Inferior parietal cortex (tissue), 1 donor: ENCODE results near the gene MYL11.
A peak's percentile ranks its signal among the peaks of the same experiment; 100 is the strongest.

Experiments used
- DNase-seq: peaks from one replicate; pipeline ENCODE4 v3.0.0-alpha.2; 2016; ENCODE audit errors: extremely low spot score

Gene MYL11

DNA sequence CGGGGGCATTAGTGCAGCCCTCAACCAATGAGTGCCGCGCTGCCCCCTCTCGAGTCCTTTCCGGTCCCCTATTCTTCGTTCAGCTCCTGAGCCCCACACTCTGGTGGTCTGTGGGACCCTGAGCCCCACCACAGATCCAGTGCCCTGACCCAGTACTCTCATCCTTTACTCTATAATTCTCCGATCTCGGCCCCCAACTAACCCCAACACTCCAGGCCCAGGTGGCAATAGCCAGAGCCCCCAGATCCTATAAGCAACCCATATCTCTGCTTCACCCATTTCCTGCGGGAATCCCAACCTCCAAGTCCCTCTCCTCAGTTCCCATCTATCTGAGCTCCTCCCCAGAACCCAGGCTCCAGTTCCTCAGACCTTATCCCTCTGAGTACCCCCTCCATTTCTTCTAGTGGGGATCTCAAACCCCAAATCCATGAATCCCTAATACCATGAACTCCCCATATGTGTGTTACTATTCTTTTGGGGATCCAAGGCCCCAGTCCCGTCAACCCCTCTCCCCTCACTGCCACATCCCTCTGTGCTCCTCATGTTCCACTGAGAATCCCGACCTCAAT is 3.3 kb upstream of the MYL11 start:
- DNase-seq, result no peak

DNA sequence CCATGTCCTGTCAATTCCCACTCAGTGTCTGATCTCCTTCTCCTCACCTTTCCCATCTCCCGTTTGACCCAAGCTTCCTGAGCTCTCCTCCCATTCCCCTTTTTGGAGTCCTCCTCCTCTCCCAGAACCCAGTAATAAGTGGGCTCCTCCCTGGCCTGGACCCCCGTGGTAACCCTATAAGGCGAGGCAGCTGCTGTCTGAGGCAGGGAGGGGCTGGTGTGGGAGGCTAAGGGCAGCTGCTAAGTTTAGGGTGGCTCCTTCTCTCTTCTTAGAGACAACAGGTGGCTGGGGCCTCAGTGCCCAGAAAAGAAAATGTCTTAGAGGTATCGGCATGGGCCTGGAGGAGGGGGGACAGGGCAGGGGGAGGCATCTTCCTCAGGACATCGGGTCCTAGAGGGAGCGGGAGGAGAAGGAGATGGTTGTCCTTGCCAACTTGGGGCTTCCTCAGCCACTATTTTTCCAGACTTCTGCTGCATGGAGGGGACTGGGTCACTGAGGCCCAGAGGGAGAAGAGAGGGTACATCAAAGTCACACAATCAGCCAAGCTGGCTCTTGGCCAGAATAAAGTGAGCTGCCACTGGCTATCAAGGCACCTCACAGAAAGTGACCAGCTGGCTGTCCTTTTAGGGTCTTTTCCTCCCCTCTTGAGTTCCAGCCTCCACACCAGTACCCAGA is 2.4 kb upstream of the MYL11 start:
- no peak for DNase-seq

DNA sequence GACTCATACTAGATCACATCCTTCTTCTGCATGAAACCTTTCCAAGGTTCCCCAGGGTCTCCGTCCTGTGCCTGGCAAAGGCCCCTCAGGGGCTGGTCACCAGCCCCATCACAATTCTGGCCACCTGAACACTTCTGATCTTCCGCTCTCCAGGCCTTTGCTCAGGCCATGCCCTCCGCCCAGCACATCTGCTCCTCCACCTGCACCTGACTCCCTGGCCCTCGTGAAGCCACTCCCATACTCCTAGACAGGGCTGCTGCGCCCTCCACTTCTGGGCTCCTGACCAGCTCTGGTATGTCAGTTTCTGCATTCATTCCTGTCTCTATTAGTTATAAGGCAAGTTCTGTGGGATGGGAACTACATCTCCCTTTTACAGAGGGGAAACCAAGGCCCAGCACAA is 1.9 kb upstream of the MYL11 start:
- DNase-seq, result no peak

DNA sequence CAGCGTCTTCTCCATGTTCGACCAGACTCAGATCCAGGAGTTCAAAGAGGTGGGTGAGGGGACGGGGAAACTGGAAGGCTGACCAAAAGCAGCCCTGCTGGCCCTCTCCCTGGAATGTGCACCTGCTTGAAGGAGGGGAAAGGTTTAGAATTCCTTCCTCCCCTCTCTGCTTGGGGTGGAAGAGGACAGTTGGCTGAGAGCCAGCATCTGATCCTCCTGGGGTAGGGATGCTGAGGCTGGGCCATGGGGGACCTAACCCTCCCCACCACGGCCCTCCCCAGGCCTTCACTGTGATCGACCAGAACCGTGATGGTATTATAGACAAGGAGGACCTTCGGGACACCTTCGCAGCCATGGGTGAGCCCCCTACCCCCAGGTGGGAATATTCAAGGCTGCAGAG is 1.3 kb downstream of the MYL11 start:
- DNase-seq, result no peak

DNA sequence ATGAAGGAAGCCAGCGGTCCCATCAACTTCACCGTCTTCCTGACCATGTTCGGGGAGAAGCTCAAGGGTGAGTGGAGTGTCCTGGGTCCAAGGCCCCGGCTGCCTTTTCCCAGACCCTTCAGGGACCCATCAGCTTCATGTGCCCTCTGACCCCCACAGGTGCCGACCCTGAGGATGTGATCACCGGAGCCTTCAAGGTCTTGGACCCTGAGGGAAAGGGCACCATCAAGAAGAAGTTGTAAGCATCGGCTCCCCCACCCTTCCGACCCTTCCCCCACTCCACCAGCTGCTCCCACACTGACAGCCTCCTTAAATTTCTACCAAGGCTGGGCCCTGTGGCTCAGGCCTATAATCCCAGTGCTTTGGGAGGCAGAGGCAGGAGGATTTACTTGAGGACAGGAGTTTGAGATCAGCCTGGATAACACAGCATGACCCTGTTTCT is 1.9 kb downstream of the MYL11 start:
- DNase-seq, result no peak

DNA sequence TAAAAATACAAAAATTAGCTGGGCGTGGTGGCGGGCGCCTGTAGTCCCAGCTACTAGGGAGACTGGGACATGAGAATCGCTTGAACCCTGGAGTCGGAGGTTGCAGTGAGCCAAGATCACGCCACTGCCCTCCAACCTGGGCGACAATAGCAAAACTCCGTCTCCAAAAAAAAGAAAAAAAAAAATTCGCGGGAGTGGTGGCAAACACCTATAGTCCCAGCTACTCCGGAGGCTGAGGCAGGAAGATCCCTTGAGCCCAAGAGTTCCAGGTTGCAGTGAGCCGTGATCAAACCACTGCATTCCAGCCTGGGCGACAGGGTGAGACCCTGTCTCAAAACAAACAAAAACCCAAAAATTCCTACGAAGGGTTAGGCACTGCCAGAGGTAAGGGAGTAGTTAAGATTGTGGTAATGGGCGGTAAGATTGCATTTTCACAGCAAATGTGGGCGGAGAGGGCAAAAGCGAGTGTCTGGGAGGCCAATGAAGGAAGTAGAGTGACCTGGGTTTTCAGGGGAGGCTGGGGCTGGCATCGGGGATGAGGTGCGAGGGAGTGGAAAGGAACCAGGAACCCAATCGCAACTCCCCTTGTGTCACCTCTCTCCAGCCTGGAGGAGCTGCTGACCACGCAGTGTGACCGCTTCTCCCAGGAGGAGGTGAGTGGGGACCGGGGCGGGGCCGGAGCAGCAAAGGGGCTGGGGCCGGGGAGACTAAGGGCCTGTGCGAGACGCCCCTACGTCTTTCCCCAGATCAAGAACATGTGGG is 2.6 kb downstream of the MYL11 start:
- no peak for DNase-seq

DNA sequence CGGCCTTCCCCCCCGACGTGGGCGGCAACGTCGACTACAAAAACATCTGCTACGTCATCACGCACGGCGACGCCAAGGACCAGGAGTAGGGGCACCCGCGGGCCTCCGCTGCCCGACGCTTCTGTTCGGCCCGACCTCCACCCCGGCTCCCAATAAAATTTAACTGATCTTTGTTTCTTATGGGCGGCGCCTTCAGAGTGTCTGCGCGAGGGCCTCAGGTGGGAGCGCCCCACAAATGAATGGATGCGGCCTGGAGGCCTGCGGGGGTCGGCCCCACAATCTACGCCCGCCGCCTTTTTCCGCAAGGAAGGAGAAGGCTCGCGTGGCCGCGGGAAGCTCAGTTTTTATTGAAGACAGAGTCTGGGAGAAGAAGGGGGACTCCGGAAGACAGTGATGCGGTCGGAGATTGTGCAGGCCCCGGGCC is 3.2 kb downstream of the MYL11 start:
- DNase-seq, result peak; percentile 95

DNA sequence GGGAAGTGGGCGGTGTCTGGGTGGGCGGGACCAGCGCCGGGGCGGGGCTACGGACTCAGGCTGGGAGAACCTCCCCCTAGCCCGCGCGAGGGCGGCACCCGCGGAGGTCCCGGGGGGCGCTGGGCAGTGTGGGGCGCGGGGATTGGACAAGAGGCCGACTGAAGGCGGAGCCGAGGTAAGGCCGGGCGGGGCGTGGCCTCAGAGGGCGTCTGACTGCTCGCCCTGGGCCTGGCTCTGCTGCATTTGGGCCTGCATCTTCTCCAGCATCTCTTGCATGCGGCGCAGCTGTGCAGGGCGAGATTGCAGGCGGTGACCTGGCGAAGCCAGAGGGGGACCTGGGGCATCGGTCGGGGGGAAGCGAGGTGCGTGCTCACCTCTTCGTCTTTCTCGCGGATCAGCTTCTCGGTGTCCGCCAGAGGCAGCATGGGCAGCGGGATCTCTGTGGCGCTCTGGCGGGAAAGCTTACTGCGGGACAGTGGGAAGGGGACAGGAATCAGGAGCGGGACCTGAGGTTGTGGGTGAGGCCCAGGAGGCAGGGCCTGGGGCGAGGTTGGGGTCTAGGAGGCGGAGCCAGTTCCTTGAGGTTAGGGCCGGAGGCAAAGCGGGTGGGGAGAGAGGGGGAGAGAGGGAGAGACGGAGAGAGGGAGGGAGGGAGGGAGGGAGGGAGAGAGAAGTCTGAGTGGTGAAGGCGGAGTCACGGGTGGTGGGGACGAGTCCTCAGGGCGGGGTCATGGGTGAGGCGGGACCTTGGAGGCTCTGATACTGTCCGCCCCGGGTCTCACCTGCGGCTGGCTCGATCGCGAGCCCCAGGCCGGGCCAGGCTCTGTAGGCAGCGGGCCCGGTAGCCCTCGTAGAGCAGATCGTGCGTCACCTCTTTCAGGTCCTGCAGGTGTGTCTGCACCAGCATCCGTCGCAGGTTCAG is 3.9 kb downstream of the MYL11 start:
- DNase-seq, result peak; percentile 96

DNA sequence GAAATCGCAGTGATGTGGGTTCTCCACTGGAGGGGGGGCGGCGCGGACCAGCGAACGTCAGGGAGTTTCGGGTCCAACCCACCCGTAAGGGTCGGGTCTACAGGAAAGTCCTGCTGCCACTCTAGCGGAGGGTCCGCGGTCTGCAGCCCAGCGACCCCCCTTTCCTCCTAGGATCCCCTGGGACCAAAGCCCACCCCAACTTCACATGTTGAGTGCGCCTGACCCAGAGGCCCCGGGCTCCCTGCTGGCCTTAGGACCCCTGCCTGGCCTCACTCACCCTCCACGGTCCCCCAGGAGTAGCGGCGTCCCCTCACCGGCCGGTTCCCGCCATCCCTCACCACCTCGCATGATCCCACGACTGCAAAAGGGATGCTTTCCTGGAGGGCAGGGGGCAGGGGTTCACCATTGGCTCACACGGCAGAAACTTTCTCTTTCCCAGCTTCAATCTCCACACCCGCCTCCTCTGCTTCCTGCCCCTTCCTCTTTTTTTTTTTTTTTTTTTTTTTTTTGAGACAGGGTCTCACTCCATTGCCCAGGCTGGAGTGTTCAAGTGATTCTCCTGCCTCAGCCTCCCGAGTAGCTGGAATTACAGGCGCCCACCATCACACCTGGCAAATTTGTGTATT is 4.7 kb downstream of the MYL11 start:
- DNase-seq, result no peak

DNA sequence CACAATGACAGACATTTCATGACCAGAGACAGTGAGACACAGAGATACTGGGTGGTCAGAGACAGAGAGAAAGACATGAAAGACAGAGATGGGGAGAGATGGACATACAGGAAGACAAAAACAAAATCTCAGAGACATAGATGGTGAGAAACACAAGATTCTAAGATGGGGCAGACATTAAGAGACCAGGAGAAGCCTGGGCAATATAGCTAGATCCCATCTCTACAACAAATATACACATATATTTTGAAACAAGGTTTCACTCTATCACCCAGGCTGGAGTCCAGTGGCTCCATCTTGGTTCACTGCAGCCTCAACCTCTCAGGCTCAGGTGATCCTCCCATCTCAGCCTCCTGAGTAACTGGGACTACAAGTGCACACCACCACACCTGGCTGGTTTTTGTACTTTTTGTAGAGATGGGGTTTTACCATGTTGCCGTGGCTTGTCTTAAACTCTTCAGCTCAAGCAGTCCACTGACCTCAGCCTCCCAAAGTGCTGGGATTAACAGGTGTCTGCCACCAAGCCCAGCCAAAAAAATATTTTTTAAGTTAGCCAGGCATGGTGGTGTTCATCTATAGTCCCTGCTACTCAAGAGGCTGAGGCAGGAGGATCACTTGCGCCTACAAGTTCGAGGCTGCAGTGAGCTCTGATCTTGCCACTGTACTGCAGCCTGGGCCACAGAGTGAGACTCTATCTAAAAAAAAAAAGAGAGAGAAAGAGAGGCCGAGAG is 5.6 kb downstream of the MYL11 start:
- no peak for DNase-seq

DNA sequence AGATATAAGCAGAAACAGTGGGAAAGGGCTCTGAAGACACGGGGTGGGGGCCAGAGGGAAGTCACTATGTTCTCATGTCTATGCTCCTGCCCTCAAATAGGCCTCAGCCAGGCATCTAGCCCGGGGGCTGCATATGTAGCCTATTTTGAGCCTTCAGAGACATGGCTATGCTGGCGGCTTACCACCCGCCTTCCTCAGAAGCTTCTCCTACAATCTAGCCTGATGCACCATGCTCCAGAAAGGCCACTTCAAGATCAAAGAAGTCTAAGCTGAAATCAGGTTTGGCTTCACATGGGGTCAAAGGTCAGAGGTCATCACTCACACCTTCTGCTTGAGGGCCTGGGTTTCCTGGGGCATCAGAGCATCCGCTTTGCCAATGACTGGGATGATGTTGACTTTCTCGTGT is 6.2 kb downstream of the MYL11 start:
- DNase-seq, result no peak

DNA sequence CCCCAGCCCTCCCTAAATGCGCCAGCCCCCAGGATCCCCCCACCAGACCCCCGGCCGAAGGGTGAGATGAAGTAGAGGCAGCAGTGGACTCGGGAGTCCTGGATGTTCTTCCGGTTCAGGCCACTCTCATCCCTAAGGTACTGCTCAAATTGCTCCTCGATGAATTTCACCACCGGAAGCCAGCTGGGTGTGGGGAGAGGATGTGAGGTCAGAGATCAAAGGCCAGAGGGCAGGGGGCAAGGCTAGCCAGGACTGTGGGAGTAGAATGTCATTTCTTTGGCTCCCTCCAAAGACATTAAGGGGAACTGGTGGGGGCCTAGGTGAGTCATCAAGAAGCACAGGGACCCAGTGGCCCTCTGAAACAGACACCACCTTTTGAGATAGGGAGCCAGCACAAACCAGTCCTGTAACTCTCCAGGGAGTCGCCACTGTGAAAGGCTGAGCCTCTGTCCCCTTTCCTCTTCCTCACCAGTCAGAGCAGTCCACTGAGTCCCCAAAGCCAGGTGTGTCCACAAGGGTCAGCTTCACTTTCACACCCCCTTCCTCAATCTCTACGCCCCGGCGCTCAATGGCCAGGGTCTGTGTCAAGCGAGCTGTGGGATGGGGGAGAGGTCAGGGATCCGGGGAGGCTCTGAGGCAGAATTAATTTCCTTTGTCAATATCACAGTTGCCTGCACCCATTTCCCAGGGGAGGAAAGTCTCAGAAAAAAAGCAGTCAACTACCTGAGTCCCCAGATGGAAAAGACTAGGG is 6.9 kb downstream of the MYL11 start:
- DNase-seq, result no peak

DNA sequence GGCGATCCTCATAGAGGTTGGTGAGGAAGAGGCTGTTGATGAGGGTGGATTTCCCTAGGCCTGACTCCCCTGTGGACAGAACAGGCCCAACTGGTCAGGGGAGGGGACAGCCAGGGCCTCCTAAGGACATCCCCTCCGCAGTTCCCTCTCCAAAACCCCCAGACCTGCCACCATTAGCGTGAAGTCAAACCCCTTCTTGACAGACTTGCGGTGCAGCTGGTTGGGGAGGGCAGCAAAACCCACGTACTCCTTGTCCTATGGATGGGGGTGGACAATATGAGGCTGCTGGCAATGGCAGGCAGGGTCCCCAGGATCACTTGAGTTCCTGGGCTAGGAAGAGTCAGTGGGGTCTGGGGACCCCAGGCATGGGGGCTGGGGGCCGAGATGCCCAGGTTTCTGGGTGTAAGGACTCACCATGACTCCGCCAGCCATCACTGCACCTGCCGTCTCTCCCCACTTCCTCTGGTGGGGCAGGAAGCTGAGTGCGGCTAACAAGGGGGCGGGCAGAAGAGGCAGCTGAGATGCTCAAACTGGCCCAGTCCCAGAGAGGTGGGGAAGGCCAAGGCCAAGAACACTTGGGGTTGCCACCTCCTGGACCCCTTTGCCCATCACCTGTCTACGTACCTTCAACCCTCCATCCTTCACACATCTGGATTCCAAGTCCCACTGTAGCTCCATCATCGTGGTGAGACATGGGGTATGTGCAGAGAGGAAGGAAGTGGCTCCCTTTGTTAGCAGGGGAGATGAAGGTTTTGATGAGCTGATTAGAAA is 7.7 kb downstream of the MYL11 start, which contains the start of gene SEPTIN1:
TSS of gene SEPTIN1 (minus strand) at position 451 of the 771 bp plus-strand sequence. CDS start at position 432, 19 bp downstream.
- DNase-seq, result no peak

DNA sequence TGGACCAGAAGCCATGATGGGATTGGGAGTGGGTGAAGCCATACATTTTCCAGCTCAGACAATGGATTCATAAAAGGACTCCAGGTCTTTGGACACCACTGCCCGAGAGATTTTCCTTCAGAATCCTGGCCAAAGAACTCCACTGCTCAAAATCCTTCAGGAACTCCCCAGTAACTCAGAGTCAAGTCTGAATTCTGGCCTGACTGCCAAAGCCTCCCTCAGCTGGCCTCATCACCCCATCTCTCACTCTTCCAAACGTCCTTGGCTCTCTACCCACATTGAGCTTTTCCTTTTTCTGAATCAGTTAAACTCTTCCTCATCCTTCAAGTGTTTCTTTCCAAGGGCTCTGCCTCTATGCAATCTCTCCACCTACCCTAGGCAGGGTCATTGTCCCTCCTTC is 8.9 kb downstream of the MYL11 start:
- no peak for DNase-seq

DNA sequence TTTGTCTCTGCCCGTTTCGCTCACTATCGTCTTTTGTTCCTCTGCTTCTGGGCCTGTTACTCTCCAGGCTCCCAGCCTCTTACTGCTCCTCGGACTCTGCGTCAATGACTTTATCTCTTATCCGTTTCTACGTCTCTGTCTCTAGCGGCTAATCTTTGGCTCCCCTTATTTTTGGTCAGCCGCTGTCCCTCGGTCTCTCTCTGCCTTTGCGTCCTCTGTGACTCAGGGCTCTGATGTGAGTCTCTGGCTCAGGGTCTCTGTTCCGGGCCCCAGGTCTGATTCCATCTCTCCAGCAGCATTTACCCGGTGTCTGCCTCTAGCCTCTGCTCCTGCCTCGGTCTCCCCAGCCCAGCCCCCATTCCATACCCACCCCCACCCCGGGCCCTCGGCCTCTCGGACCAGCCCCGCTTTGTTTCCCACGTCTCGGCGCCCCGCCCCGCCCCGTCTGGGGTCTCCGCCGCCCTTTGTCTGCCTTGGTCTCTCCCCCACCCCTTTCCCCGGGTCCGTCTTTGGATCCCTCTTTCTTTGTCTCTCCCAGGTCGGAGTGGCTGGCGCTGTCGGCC is 20.1 kb downstream of the MYL11 start:
- no peak for DNase-seq

DNA sequence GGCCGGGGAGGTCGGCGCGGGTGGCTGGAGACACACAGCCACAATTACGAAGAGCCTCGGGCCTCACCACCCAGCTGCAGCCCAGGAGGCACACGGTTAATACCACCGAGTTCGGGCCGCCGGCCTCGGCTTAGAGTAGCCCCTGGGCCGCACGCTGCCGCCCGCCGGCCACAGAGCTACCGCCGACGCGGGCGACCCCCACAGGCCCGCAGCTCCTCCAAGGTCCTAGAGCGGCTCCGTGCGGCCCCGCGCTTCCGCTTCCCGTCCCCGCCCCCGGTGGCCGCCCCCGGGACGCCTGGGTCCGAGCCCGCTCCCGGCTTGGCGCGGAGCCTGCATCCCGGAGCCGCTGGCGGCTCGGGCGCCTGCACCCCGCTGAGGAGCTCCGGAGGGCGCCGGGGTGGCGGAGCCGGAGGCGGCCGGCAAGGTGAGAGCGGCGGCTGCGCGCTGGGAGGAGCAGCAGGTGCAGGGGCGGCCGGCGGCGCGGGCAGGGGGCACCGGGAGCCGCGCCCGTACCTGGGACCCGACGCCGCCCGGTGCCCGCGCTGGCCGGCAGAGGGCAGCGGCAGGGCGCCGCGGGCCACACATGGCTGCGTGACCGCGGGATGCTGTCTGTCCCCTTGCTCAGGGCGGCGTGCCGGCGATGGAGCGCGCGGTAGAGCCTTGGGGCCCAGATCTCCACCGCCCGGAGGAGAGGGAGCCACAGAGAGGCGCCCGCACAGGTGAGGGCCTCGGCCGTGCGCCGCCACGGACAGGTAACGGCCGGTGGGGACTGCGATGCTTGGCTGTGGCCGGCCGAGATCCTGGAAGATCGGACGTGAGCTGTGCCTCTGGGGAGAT is 20.8 kb downstream of the MYL11 start, which contains the start of gene ZNF48:
TSS of gene ZNF48 (plus strand) at position 266 of the 837 bp plus-strand sequence. CDS start at position 641, 375 bp downstream.
- DNase-seq, result peak; percentile 84

DNA sequence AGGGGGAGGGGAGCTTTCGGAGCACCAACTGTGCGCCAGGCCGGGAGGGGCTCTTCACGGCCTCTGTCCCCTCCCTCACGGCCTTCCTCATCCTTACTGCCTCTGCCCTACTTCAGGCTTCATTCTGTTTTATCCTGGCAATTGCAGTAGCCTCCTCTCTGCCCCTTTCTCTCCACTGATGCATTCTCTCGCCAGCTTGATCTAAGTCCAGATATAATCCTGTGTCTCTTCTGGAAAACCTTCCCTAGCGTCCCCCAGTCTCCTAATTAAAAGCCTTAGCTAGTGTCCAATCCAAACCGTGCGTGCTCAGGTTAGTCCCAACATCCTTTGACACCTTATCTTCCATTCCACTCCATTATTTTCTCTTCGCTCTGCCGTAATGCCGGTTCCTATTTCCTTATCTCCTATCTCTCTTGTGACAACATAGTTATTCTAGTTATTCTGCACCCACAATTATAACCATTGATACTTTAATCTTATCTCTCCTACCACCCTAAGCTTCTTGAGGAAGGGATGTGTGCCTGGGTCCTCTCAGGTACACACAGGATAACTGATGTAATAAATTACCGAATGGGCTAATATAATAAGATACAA is 21.5 kb downstream of the MYL11 start:
- DNase-seq, result no peak
